ENCODE results near the gene KRIT1.

The KRIT1 gene

GRCh38 chr7:92155108-92155739 is 90.5 kb downstream of the KRIT1 start:
- Histone ChIP-seq H3K4me3 (ENCODE audit: low read depth, low read length) (no peak overlapping the region), H3K36me3 (ENCODE audit: insufficient read depth, low read length) (no peaks in the 10 kb centered on the region), H2AFZ (ENCODE audit: low read length, unreplicated experiment) (no peak overlapping the region), H3K27ac (ENCODE audit: low read depth, low read length) (no peak overlapping the region), H3K4me1 (ENCODE audit: control insufficient read depth, insufficient read depth, low read length, unreplicated experiment) (peaks cover 17% of the 10 kb centered on the region), H3K79me2 (ENCODE audit: control insufficient read depth, insufficient read depth, low read length, unreplicated experiment) (no peaks in the 10 kb centered on the region), H3K27me3 (ENCODE audit: insufficient read depth, low read length) (no peaks in the 10 kb centered on the region)

GRCh38 chr7:92150450-92151017 is 95.2 kb downstream of the KRIT1 start:
- Histone ChIP-seq H3K27ac (ENCODE audit: low read depth, low read length) (no peak overlapping the region), H3K36me3 (ENCODE audit: insufficient read depth, low read length) (no peaks in the 10 kb centered on the region), H2AFZ (ENCODE audit: low read length, unreplicated experiment) (no peak overlapping the region), H3K4me1 (ENCODE audit: control insufficient read depth, insufficient read depth, low read length, unreplicated experiment) (no peaks in the 10 kb centered on the region), H3K79me2 (ENCODE audit: control insufficient read depth, insufficient read depth, low read length, unreplicated experiment) (no peaks in the 10 kb centered on the region), H3K27me3 (ENCODE audit: insufficient read depth, low read length) (no peaks in the 10 kb centered on the region), H3K4me3 (ENCODE audit: low read depth, low read length) (no peak overlapping the region)

GRCh38 chr7:92149736-92150239 is 95.9 kb downstream of the KRIT1 start:
- no peaks in the 10 kb centered on the region for H3K27me3 ChIP-seq (ENCODE audit: insufficient read depth, low read length)
- H3K4me1 ChIP-seq (ENCODE audit: control insufficient read depth, insufficient read depth, low read length, unreplicated experiment): no peaks in the 10 kb centered on the region
- no peak overlapping the region for H3K4me3 ChIP-seq (ENCODE audit: low read depth, low read length)
- no peak overlapping the region for H3K27ac ChIP-seq (ENCODE audit: low read depth, low read length)
- no peaks in the 10 kb centered on the region for H3K79me2 ChIP-seq (ENCODE audit: control insufficient read depth, insufficient read depth, low read length, unreplicated experiment)
- no peak overlapping the region for H2AFZ ChIP-seq (ENCODE audit: low read length, unreplicated experiment)
- no peaks in the 10 kb centered on the region for H3K36me3 ChIP-seq (ENCODE audit: insufficient read depth, low read length)
